Suppressor macrophage (primary cell): ENCODE data around the gene ALK.
A peak's percentile ranks its signal among the peaks of the same experiment; 100 is the strongest.

Source experiments
- DNase-seq, 4 experiments: peaks; one replicate each; pipeline ENCODE4 v3.0.0-alpha.2; 2020 to 2022

The ALK gene

GRCh38 chr2:29482867-29483266, 438.5 kb downstream of the ALK start:
- DNase-seq, result no peak

DNA sequence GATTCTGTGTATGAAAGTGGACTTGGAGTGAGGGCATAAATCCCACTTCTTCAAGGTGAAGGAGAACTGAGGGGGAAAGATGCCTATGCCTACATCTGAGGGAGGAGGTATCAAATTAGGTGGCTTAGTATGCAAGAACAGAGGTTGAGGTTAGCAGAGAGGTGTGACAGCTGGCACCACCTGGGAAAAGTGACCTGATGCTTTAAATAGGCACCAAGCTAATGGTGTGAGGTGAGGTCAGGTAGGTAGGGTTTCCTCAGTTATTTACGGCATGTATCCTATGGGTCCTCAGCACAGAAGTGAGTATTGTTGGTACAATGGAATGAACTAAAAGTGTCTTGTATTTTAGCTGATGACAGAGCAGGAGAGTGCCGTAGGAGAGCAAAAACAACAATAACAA, 439.0 kb downstream of the ALK start:
- DNase-seq, result no peak

GRCh38 chr2:29481313-29481712, 440.1 kb downstream of the ALK start:
- no peak for DNase-seq

DNA sequence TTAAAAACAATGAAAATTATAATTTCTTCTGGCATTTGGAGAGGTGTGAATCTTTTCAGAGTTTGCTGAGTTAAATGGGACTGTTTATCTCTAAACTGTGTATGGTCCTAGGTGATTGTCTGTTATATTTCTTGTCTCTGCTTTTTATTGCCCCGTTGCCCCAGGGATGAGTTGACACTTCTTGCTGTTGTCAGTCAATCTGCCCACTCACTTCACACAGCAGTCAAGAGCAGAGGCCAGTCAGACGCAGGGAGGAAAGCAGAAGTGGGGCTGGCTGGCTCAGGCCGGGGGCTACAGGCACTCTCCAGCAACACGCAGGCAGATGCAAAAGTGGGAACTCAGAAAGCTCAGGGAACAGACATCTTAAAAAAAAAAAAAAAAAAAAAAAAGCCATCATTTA, 441.0 kb downstream of the ALK start:
- peak; percentile 91 to 97 (median 94) for DNase-seq

DNA sequence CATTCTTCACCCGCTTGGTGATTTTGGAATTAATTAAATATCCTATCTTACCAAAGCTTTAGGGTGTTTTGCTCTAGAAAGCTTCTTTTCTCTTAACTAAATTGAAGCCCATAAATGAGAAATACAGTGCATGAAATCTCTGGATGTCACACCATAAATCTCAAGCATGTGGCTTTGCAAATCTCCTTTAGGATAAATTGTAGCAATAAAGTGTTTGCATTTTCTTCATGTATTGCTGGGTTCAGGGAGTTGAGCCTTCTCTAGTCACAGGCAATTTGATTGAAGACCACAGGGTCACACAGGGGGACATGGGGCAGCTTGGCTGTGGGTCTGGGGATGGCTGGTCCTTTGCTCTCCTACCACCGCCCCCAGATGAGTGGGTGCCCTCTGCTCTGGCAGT, 442.0 kb downstream of the ALK start:
- DNase-seq, result peak in 1 of 4 experiments; percentile 24

DNA sequence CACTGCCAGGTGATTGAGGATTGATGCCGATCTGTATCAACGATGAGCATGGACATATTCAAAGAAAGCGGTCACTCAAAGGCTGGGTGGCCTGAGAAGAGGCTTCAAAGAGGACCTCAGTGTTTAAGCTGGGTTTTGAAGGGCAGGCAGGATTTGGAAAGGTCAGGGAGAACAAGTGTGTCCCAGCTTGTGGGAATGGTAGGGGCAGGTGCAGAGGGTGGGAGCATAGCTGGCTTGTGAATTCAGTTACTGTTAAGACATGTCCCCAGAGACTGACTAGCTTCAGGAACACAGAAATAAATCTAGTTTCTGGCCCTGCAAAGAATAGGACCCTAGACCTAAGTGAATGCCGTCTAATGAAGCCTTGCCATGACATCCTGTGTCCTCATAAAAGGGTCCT, 442.7 kb downstream of the ALK start:
- no peak for DNase-seq

GRCh38 chr2:29477186-29477585, 444.2 kb downstream of the ALK start:
- DNase-seq, result no peak

GRCh38 chr2:29475499-29475898, 445.9 kb downstream of the ALK start:
- DNase-seq, result no peak

DNA sequence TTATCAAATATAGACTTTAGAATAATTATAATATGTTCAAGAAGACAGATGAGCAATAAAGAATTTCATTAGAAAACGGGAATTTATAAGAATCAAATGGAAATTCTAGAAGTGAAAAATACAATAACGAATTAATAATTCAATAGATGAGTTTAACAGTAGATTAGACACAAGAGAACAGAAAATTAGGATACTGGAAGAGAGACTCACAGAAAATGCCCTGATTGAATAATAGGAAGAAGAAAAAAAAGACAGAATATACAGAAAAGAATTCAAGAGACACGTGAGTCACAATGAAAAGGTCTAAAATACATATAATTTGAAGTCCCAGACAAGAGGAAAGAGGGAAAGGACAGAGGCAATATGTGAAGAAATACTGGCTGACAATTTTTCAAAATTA, 451.4 kb downstream of the ALK start:
- no peak for DNase-seq

DNA sequence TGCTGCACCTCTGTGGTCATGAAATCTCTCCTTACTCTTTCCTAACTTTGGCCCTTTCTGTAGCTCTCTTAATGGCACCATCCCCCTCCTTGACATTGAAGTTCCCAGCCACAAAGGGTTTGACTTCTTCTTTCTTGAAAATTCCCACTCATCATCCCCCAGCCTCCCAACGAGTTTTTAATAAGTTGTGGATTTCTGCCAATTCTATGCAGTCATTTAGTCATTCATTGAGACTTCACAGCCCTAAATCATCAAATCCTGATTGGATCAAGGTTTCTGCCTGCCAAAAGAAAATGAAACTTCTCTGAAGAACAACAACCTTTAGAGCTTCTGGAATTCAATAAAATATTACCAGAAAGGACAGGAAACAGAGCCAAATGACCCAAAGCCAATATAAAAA, 451.9 kb downstream of the ALK start:
- DNase-seq, result peak in 1 of 4 experiments; percentile 11

- DNase-seq, result no peak
Measured at GRCh38 chr2:29463181-29463900, 458.0 kb downstream of the ALK start.

DNA sequence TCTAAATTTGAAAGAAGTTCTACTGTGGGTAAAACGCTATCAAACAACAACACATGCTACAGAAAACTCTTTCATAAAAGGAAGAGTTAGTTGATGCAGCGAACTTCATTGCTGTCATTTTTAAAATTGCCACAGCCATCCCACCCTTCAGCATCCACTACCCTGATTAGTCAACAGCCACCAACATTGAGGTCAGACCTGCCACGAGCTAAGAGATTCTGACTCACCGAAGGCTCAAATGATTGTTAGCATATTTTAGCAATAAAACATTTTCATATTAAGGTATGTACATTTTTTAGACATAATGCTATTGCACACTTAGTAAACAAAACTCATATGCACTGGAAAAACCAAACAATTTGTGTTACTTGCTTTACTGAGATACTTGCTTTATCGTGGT, 459.1 kb downstream of the ALK start:
- peak in 1 of 4 experiments; percentile 13 for DNase-seq

DNA sequence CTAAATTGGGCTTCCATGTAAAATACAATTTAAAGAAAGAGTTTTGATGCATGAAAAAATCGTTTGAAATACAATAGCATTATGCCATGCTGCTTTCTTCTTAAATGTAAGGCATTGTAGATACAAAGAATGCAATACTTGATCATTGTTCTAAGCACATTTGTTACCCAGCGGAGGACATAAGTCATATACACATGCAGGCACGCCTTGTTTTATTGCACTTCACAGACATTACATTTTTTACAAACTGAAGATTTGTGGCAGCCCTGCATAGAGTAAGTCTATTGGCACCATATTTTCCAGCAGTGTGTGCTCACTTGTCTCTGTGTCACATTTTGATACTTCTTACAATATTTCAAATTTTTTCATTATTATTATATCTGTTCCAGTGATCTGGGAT, 461.2 kb downstream of the ALK start:
- DNase-seq, result no peak

DNA sequence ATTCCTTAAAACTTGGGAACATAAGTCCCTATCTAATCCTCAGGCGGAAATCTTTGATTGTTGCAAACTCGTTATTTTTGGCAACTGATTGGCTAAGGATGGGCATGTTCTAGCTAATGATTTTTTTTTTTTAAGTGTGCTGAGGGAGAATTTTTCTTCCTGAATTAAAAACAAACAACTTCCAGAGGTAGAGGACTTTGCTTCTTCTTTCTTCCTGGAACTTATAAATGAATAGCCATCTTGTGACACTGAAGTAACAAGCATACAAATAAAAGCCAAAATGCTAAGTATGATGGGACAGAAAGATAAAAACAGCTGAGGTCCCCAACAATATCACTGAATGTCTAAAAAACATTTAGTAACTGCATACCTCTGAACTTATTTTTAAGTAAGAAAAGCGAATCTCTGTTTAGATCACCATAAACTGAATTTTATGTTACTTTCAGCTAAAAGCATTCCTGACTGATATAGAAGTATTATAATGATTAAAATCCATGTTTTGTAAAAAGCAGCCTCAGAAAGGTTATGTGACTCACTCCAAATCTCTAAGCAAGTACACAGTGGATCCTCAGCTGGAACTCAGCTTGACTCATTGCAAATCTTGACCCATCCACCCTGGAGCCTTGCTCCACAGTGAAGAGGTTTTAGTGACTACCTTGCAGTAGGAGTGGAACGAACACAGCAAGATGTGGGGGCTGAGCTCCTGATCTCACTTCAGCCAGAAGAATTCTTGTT, 461.8 kb downstream of the ALK start:
- DNase-seq, result peak in 3 of 4 experiments; percentile 28 to 47 (median 34)

GRCh38 chr2:29456429-29456828, 465.0 kb downstream of the ALK start:
- DNase-seq, result no peak

DNA sequence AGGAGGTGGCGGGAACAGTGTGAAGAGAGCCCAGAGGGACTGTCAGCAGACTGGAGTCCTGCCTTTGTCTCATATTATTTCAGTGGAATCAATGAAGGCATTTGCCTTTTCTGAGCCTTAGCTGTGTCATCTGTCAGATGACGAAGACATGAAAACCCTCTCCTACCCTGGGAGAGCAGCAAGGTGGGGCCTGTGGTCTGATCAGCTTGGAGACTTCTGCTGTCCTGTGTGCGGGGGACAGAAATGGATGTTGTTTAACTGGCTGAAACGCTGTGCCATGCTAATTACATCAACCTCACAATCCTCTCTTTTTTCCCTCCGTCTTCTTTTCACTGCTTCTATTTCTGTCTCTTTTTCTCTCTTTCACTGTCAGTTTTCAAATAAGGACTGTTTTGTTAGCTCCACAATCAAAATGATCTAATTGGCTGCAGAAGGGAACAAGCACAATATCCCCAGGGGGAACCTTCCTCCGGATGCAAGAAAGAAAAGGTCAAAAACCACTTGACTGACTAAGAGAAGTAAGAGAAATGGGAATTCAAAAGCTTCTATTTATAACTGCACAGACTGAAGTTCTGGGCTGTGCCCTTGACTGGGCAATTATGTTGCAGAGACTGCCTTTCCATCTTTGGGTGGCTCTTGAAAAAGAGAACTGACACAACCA, 466.1 kb downstream of the ALK start:
- DNase-seq, result peak; percentile 66 to 87 (median 80)

DNA sequence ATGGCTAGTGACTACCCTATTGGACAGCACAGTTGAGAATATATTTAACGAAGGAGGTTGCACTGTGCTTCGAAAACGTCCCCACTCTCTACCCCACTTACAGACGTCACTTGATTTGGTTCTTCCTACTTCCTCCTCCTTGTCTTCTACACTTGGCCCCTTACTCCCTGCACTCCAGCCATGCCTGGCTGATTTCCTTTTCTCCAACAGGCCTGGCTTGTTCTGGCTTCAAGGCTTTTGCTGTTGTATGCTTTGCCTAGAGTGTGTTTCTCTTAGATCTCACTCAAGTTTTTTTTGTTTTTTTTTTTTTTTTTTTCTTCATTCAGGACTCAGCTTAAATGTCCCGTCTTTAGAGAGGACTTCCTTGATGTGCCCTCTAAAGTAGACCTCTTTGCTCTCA, 469.4 kb downstream of the ALK start:
- no peak for DNase-seq

GRCh38 chr2:29450596-29451222, 470.7 kb downstream of the ALK start:
- DNase-seq, result peak in 2 of 4 experiments; percentile 6 to 20

DNA sequence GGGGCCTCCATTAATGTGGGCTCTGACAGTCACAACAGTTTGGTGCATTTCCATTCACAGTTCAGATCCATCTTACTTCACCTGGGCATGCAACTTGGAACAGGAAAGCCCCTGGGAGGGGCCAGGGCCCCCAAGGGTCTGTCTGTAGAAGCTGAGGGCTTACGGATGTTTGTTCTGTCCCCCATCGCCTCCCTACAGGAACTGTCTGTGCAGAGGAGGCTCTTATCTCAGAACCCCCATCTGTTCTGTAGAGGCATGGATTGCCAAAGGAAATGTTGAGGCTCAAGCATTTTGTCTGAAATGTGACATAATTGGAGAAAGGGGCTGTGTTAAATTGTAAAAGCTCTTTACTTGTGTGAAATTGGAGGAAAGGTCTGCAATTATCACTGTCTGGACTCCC, 471.9 kb downstream of the ALK start:
- no peak for DNase-seq

GRCh38 chr2:29448096-29448688, 473.2 kb downstream of the ALK start:
- peak in 2 of 4 experiments; percentile 27 to 63 for DNase-seq

GRCh38 chr2:29447513-29447912, 473.9 kb downstream of the ALK start:
- no peak for DNase-seq

DNA sequence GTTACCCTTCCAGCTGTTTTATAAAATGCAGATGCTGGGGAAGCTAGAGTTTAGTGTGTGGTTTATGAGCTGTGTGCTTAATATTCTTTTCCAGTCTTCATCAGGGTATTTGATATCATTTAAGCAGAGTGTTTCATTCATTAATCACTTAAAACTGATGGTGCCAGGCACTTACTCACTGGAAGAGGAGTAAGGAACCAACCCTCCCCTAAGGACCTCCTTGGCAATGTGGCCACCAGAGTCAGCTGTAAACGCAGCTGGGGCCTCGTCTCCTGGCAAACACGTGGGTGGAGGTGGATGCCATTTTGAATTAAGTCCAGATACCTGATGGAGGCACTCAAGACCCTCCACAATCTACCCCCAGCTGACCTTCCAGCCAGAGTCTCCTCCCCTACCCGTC, 474.5 kb downstream of the ALK start:
- peak in 1 of 4 experiments; percentile 9 for DNase-seq

GRCh38 chr2:29444150-29444549, 477.2 kb downstream of the ALK start:
- DNase-seq, result no peak
